SKM-1 (cell line): ENCODE measurements around the gene SULT2B1.
"Not testable (repeated sequence)": the region's sequence is repeated elsewhere in the genome, so short reads cannot be mapped to it uniquely, and the experiment has no call there.

Experiments
- DNase-seq: peaks from one replicate; lab custom pipeline; 2025; ENCODE audit not compliant: unreplicated experiment; lab: John Stamatoyannopoulos, UW

Gene SULT2B1

GRCh38 chr19:48524732-48525131, 27.2 kb upstream of the SULT2B1 start:
- DNase-seq = no peak

GRCh38 chr19:48529156-48529555, 22.8 kb upstream of the SULT2B1 start:
- no peak for DNase-seq

GRCh38 chr19:48530066-48530720, 21.8 kb upstream of the SULT2B1 start:
- no peak for DNase-seq

GRCh38 chr19:48530770-48531169, 21.2 kb upstream of the SULT2B1 start:
- no peak for DNase-seq

- DNase-seq = no peak
Measured at GRCh38 chr19:48533770-48534169, 18.2 kb upstream of the SULT2B1 start.

GRCh38 chr19:48537541-48537940, 14.4 kb upstream of the SULT2B1 start:
- DNase-seq = no peak

GRCh38 chr19:48538057-48538456, 13.9 kb upstream of the SULT2B1 start:
- DNase-seq = not testable (repeated sequence)

GRCh38 chr19:48539503-48540096, 12.4 kb upstream of the SULT2B1 start:
- no peak for DNase-seq

- DNase-seq = no peak
Measured at GRCh38 chr19:48540110-48540509, 11.9 kb upstream of the SULT2B1 start.

GRCh38 chr19:48541813-48542212, 10.2 kb upstream of the SULT2B1 start:
- no peak for DNase-seq

- DNase-seq = no peak
Measured at GRCh38 chr19:48543121-48543710, 8.8 kb upstream of the SULT2B1 start.

- no peak for DNase-seq
Measured at GRCh38 chr19:48544856-48545750, 6.9 kb upstream of the SULT2B1 start.

- no peak for DNase-seq
Measured at GRCh38 chr19:48547722-48548121, 4.2 kb upstream of the SULT2B1 start.

GRCh38 chr19:48548253-48548911, 3.6 kb upstream of the SULT2B1 start:
- no peak for DNase-seq

GRCh38 chr19:48549380-48549779, 2.6 kb upstream of the SULT2B1 start:
- no peak for DNase-seq

- no peak for DNase-seq
Measured at GRCh38 chr19:48552406-48553322, 692 bp downstream of the SULT2B1 start.

- no peak for DNase-seq
Measured at GRCh38 chr19:48553676-48554384, 1.9 kb downstream of the SULT2B1 start.

- DNase-seq = no peak
Measured at GRCh38 chr19:48554385-48555091, 2.6 kb downstream of the SULT2B1 start.

- DNase-seq = no peak
Measured at GRCh38 chr19:48556163-48556562, 4.2 kb downstream of the SULT2B1 start.
